ENCODE measurements around the gene TNRC6C. TPM values are rescaled to one million over a fixed set of nuclear protein-coding genes. Genes with fewer than 3 reads are reported as not detected.
A peak's percentile ranks its signal among the peaks of the same experiment; 100 is the strongest.

TNRC6C gene
- total RNA-seq, 4 donors from 2014 or later = 4.8 to 14.5 (median 11.6) TPM

DNA sequence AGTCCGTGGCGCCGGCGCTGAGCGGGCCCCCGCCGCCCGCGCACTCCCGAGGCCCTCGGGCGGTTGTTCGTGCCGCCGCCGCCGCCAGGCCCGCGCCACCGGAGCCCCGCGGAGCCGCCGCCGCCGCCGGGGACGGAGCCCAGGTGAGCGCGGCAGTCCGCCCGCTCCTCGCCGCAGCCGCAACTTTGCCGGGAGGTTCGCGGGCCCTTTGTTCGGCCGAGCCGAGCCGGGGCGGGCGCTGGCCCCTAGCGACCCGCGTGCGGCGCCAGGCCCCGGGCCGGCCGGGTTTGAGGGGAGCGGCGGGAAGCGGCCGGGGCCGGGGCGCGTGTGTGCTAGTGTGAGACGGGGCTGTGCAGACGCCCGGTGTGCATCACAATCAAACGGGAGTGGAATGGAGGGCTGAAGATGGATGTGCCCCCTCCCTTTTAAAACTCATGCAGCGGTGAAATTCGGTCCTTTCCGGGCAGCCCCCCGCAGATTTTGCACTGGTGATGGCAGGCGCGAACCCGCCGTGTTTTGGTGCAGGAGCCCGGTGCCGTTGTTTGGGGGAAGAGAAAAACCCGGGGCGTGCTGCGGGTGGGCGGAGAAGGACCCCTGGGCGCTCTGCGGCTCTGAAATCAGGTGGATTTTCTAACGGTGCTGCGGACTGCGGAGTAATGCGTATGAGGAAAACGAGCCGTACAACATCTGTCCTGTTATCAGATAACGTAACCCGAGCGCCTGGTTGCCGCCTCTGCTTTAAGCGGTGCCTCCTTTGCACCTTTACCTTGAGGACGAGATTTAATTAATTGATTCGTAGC is 823 bp downstream of the TNRC6C start:
- no peak for DNase-seq (ENCODE audit: low spot score in 2 of 2)
- TF ChIP-seq POLR2AphosphoS5 (IDR thresholded peaks at IDR 0.05) (no peak), POLR2A (IDR thresholded peaks at IDR 0.05) (no peak), EP300 (IDR thresholded peaks at IDR 0.05) (no peak)
- TF ChIP-seq, protein P1, sequence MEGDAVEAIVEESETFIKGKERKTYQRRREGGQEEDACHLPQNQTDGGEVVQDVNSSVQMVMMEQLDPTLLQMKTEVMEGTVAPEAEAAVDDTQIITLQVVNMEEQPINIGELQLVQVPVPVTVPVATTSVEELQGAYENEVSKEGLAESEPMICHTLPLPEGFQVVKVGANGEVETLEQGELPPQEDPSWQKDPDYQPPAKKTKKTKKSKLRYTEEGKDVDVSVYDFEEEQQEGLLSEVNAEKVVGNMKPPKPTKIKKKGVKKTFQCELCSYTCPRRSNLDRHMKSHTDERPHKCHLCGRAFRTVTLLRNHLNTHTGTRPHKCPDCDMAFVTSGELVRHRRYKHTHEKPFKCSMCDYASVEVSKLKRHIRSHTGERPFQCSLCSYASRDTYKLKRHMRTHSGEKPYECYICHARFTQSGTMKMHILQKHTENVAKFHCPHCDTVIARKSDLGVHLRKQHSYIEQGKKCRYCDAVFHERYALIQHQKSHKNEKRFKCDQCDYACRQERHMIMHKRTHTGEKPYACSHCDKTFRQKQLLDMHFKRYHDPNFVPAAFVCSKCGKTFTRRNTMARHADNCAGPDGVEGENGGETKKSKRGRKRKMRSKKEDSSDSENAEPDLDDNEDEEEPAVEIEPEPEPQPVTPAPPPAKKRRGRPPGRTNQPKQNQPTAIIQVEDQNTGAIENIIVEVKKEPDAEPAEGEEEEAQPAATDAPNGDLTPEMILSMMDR (IDR thresholded peaks at IDR 0.05) = no peak
- under 1% methylated on average over 24 of the region's 92 CpGs for WGBS

DNA sequence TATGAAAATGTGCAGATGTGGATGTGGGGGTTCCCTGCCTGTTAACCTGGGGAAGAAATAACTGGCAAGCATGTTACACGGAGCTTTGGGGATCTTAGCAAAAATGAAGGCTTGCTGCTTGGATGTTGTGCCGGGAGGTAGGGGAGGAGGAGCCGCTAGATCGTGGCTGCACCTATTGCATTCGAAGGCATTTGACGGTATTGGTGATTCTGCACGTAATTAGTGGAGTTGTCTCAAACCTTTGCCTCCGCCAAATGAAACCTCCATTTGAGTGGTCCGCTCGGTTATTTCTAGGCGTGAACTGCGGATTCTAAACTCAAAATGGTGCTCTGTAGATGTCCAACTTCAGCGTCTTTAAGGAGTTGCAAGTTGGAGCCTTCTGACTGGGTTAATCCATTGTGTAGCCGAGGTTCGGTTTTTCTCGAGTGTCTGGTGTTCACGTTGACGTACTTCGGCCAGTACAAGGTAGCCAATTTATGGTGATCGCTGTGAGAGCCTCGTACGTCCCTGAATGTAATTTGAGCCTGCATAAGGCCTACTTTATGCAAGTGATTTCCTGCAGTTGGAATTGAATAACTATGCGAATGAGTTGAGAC is 1.5 kb downstream of the TNRC6C start:
- 42% methylated on average over 23 of the region's 23 CpGs for WGBS
- TF ChIP-seq, protein P1 (IDR thresholded peaks at IDR 0.05) = no peak
- TF ChIP-seq EP300 (IDR thresholded peaks at IDR 0.05) (no peak), POLR2AphosphoS5 (IDR thresholded peaks at IDR 0.05) (no peak), POLR2A (IDR thresholded peaks at IDR 0.05) (no peak)
- peak overlapping the region; percentile 65 for H3K4me3 ChIP-seq
- H3K27me3 ChIP-seq = no peaks in the 10 kb centered on the region
- H3K4me1 ChIP-seq = peaks cover 32% of the 10 kb centered on the region
- no peaks in the 10 kb centered on the region for H3K9me3 ChIP-seq
- H3K36me3 ChIP-seq = no peaks in the 10 kb centered on the region
- DNase-seq (ENCODE audit: low spot score in 2 of 2) = no peak
- H3K27ac ChIP-seq = no peak overlapping the region

More for the DNA sequence above, 823 bp downstream of the TNRC6C start:
- peaks cover 32% of the 10 kb centered on the region for H3K4me1 ChIP-seq
- H3K36me3 ChIP-seq = no peaks in the 10 kb centered on the region
- peak overlapping the region; percentile 88 for H3K27ac ChIP-seq
- H3K9me3 ChIP-seq = no peaks in the 10 kb centered on the region
- H3K4me3 ChIP-seq = peak overlapping the region; percentile 65
- no peaks in the 10 kb centered on the region for H3K27me3 ChIP-seq

DNA sequence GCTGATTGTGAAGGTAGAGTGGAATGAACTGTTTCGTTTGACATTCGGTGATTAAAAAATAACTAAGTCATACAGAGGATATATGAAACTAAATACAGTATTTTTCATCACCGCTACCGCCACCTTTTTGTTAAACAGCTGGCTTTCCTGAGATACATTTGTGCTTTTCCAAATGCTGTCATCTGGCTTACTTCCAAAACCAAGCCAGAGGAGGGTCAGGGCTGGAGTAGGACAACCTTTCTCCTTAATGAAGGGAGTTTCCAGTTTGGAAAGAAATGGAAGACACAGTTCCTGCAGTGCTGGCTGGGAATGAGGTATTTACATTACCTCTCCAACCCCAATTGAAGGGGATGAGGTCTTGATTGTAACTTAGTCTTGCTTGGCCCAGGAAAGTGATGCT is 3.2 kb downstream of the TNRC6C start:
- peaks cover 32% of the 10 kb centered on the region for H3K4me1 ChIP-seq
- H3K27me3 ChIP-seq = no peaks in the 10 kb centered on the region
- no peaks in the 10 kb centered on the region for H3K9me3 ChIP-seq
- H3K36me3 ChIP-seq = no peaks in the 10 kb centered on the region
- H3K4me3 ChIP-seq = no peak overlapping the region
- WGBS = 86% methylated on average over 4 of the region's 4 CpGs
- DNase-seq (ENCODE audit: low spot score in 2 of 2) = no peak
- no peak overlapping the region for H3K27ac ChIP-seq
- TF ChIP-seq, protein P1 (IDR thresholded peaks at IDR 0.05) = no peak
- TF ChIP-seq POLR2A (IDR thresholded peaks at IDR 0.05) (no peak), EP300 (IDR thresholded peaks at IDR 0.05) (no peak), POLR2AphosphoS5 (IDR thresholded peaks at IDR 0.05) (no peak)

DNA sequence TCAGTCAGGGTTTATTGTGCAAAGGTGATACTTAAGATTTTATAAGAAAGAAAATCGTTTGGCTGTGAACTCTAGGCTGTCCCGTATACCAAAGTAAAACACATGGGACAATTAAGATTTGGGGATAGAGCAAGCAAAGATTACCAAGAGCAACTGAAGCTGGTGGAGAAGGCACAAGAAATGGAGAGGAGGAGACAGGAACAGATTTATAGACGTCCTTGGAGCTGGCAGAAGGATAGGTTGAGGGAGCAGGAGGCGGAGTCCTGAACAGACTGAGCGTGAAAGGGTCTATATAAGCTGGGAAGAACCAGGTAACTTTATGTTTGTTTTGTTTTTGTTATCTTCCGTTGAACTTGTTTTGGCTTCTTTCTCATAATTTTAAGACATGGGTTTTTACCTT is 3.8 kb downstream of the TNRC6C start:
- WGBS = 84% methylated on average over 6 of the region's 6 CpGs
- no peaks in the 10 kb centered on the region for H3K9me3 ChIP-seq
- H3K4me3 ChIP-seq = no peak overlapping the region
- no peak for DNase-seq (ENCODE audit: low spot score in 2 of 2)
- H3K36me3 ChIP-seq = no peaks in the 10 kb centered on the region
- H3K27ac ChIP-seq = no peak overlapping the region
- peaks cover 29% of the 10 kb centered on the region for H3K4me1 ChIP-seq
- no peak for TF ChIP-seq POLR2AphosphoS5 (IDR thresholded peaks at IDR 0.05)
- no peaks in the 10 kb centered on the region for H3K27me3 ChIP-seq

DNA sequence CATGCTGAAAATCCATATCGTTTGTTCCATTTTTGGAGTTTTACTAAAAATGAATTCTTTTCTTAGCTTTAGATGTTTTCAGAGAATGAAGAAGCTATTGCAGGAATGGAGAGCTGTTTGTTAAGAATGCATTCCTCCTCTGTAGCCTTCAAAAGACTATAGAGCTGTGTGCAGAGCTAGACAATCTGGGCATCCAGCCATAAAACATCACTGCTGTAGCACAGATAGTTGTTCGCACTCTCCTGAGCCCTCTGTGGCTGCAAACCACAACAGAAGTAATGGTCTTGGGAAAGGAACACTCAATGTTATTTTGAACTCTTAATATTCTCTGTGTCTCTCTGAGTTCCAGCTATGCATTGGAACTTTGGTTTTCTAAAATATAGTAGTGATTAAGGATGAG is 4.9 kb downstream of the TNRC6C start:
- no peaks in the 10 kb centered on the region for H3K27me3 ChIP-seq
- H3K4me3 ChIP-seq = no peak overlapping the region
- no peak overlapping the region for H3K27ac ChIP-seq
- H3K4me1 ChIP-seq = peaks cover 23% of the 10 kb centered on the region
- no peaks in the 10 kb centered on the region for H3K9me3 ChIP-seq
- 40% methylated on average over 2 of the region's 2 CpGs for WGBS
- TF ChIP-seq, protein P1 (IDR thresholded peaks at IDR 0.05) = no peak
- TF ChIP-seq POLR2AphosphoS5 (IDR thresholded peaks at IDR 0.05) (no peak), POLR2A (IDR thresholded peaks at IDR 0.05) (no peak), EP300 (IDR thresholded peaks at IDR 0.05) (no peak)
- no peaks in the 10 kb centered on the region for H3K36me3 ChIP-seq
- no peak for DNase-seq (ENCODE audit: low spot score in 2 of 2)

All from suprapubic skin (tissue), 4 donors.